Stimulated activated CD8-positive, alpha-beta memory T cell treated with anti-CD3 and anti-CD28 coated beads, Interleukin-12 subunit alpha, Interleukin-12 subunit beta, amount 100 ng/mL, for 24 hours (primary cell): ENCODE results near the gene HOXA6.

Experiments used
- DNase-seq: peaks from one replicate; pipeline ENCODE4 v3.0.0-alpha.2; 2020; ENCODE audit errors: extremely low read depth

The HOXA6 gene

GRCh38 chr7:27123477-27124053, 24.0 kb downstream of the HOXA6 start:
- no peak for DNase-seq

- no peak for DNase-seq
Measured at GRCh38 chr7:27123007-27123476, 24.5 kb downstream of the HOXA6 start.

DNA sequence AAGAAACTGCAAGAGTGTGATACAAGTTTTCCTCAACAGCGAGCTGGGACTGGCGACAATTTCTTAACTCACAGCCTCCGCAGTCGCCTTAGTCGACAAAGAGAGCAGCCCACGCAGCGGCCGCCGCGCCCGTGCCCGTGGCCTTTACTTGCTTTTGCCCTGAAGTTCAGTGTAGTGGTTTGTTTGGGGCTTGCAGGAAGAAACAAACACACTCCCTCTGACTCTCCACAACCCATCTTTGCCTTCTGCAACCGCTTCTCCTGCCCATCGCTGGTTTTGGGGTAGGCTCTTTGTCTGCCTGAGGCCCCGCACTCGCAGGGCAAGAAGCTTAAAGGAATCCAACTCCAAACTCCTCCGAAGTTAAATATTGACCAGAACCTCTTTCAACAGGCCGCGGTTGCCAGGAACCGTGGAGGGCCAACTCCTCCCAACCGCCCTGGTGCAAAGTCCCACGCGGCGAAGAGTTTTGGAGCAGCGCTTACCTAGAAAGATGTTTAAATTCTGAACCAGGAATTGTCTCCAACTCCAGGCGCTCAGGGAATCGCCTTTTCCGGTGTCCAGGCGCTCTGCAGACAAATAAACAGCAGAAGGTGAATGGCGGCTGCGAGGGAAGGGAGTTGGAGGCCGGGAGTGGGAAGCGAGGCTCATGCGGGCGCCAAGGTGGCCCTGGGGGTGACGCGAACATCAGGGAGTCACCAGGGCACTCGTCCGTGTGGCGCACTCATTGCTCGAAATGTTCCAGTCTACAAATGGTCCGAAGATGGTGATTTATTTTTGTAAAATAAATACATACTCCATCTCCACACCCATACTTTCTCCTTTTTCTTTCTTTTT, 25.3 kb downstream of the HOXA6 start:
- no peak for DNase-seq

DNA sequence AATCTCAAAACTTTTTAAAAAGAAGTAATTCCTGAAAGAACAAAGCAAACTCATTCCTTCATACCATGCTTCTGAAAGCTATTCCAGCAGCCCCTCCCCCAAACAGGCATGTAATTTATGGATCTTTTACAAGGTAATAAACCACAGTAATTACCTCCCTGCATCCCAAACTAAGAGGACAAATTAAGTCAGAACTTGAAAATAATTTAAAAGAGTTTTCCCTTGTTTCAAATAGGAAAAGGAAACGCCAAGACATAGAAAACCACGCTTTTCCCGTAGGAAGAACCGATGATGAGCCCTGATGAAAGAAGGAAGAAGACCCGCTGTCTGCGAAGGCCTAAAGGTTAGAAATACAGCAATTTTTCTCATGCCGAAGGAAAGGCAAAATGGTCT, 25.9 kb downstream of the HOXA6 start:
- DNase-seq = no peak

GRCh38 chr7:27119412-27119911, 28.1 kb downstream of the HOXA6 start:
- DNase-seq = no peak

- DNase-seq = no peak
Measured at GRCh38 chr7:27118580-27118979, 29.0 kb downstream of the HOXA6 start.

GRCh38 chr7:27117887-27118491, 29.6 kb downstream of the HOXA6 start:
- DNase-seq = no peak

- no peak for DNase-seq
Measured at GRCh38 chr7:27116962-27117886, 30.4 kb downstream of the HOXA6 start.

GRCh38 chr7:27116031-27116961, 31.3 kb downstream of the HOXA6 start:
- DNase-seq = no peak

DNA sequence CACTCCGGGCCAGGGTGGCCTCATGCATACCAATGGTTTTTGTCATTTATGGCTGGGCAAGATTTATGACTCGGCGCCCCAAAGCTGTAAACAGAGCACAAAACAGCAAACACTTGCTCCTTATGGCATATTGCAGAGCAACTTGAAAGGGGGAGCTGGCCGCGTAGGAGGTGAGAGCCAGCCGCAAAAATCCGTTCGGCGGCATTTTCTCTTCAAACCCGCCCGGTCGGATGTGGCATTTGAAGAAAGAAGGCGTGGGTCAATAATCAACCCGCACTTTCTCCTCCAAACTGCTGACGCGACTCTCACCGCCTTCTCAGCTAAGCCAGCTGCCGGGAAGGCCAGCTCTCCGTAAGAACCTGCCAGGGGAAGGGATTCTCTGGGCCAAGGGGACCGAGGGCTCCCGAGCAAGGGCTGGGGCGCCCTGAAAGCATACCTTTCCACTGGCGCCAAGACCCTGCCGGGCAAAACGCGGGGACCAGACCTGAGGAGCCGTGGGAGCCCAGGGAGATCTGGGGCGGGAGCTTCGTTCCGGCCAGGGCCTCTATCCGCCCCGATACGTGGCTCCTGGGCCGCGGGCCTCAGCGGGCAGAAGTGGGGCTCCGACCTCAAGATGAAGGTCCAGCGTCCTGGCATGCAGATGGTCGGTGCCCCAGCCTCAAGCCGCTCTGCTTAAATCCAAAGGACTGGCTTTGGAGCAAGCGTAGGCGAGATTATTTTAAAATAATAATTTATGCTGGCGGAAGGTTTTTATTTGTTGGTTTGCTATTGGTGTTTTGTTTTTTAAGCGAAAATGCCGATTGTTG, 32.1 kb downstream of the HOXA6 start:
- no peak for DNase-seq

DNA sequence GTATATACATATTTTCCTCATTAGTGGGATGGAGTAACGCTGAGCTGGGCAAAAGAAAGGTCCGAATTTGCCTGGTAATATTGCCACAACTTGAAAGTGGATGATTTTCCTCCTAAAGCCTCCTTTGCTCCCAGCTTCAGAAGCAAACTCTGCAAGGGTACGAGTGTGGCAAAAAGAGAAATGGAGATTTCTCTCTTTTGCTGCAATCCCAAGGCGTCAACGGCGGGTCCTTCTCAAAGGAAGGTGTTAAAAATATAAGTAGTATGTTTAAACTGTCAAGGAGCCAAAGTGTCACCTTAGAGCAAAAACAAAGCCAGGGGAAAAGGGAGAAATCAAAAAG, 32.7 kb downstream of the HOXA6 start:
- no peak for DNase-seq

GRCh38 chr7:27113991-27114769, 33.4 kb downstream of the HOXA6 start:
- no peak for DNase-seq

DNA sequence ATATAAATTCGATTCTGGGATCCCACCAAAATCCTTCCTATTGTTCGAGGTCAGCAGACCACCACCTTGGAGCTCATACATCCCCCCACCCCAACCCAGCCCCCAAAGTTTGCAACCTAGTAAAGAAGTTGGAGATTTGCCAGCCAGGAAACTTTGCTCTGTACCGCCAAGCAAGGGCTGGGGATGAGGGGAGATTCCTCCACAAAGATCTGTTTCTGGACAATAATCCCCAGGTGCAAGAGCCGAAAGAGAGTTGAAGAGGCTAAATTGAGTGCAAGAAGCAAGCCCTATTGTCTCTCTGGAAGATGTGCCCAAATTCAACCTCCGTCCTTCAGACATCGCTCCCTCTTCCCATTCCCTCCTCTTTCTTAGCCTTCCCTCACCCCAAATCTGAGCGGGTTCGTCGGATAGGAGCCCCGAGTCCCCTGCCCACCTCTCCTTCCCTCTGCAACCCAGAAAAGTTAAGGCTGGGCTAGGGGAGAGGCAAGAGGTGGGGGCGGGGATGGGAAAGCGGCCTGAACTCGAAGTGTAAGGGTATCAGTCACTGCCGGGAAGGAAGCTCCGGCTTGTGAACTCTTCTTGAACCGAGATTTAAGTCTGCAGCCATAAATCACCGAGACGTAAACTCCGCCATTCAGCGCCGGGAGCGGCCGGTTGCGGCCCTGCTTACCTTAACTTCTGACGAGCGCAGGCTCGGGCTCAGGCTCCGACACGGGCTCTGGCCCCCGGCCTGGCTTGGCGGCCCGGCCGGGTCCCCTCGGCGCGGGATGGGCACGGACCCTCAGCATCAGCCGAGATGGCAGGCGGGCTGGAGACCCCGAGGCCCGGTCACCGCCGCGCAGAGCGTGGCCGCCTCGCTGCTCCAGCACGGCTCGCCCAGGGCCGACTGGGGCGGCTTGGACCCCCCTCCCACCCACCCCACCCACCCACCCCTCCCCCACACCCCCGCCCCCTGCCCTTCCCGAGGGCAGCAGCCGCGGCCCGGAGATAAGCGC, 34.3 kb downstream of the HOXA6 start:
- no peak for DNase-seq

GRCh38 chr7:27112361-27112760, 35.2 kb downstream of the HOXA6 start:
- DNase-seq = no peak

DNA sequence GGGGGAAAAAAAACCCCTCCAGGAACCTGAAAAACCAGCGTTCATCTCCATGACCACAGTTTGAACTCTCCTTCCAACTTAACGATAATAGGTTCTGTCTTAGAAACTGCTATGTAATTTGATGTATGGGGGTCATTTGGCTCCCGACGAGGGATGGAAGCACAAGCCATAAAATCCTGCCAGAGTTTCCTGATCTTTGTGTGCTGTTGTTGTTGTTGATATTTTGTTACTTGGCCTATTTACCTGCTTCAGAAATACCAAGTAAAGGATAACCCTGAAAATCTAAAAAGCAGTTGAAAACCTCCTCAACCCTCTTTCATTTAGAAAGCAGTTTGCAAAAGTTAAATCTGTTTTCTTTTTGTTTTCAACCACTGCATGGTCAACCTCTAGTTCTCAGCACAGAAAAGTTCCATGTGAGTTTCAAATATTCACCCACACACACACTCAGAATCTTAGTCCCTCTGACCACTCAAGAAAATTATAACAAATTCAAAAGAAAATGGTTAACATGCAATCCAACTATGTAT, 35.8 kb downstream of the HOXA6 start:
- no peak for DNase-seq

DNA sequence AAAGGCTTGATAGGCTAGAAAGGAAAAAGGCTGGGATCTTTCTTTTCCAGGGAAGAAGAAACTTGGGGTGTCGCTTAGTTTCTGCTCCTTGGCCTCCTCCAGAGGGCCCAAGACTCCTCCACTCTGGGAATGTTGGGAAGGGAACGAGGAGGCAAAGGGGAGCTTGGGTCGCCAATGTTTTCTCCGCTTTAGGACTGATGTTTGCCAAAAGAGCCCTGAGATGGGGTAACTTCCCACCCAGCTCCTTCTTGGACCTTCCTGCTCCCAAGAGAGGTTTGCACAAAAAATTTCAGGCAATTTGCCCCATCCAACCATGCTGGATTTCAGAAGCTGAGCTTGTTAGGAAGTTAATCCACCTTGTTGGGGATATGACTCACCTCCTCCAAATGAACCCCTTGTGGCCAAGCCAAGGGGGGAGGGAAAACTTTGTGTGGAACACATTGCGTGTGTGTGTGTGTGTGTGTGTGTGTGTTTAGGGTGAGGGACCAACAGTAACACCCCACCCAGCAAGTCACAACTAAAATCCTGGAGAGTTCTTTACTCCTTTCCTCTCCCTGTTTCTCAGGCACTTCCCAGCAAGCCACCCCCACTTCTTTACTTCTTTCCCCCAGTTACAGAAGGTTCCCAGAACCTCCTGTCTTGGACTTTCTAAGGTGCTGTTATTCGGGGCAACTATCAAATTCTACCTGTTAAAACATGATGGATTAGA, 36.4 kb downstream of the HOXA6 start:
- DNase-seq = no peak
